Keratinocyte (primary cell): ENCODE data around the gene DPP10. TPM values are rescaled to one million over a fixed set of nuclear protein-coding genes. Genes with fewer than 3 reads are reported as not detected.

Experiments used
- DNase-seq: peaks from one replicate; pipeline ENCODE4 v3.0.0-alpha.2; 2011; ENCODE audit warnings: low read depth, missing footprints, low spot score
- FAIRE-seq: peaks from 2 replicates; lab custom pipeline; 2011; peaks lifted over from hg19 to GRCh38; lab: Jason Lieb, UNC
- H2AFZ ChIP-seq: 2 replicates; pipeline ENCODE4 v1.6.0; 2012; ENCODE audit warnings: low read length, control low read depth, inconsistent platforms; ENCODE audit not compliant: control insufficient read depth
- H3K27ac ChIP-seq: 2 replicates; pipeline ENCODE4 v1.5.1; 2011; ENCODE audit warnings: low read length; ENCODE audit not compliant: control insufficient read depth, insufficient read depth
- H3K27me3 ChIP-seq: 3 replicates; pipeline ENCODE4 v1.6.0; 2011; ENCODE audit warnings: low read length; ENCODE audit not compliant: control insufficient read depth, insufficient read depth; ENCODE audit errors: extremely low read depth
- H3K36me3 ChIP-seq, 2 experiments: 2 replicates in 1 of 2; 3 replicates in 1 of 2; pipeline ENCODE4 v1.5.1; 2011; ENCODE audit warnings: low read length in 2 of 2, mild to moderate bottlenecking in 1 of 2; ENCODE audit not compliant: control insufficient read depth in 2 of 2, insufficient read depth in 2 of 2; ENCODE audit errors: extremely low read depth in 1 of 2
- H3K4me1 ChIP-seq: 3 replicates; pipeline ENCODE4 v1.5.1; 2011; ENCODE audit warnings: low read length; ENCODE audit not compliant: control insufficient read depth, insufficient read depth; ENCODE audit errors: extremely low read depth
- H3K4me2 ChIP-seq: 3 replicates; pipeline ENCODE4 v1.6.0; 2011; ENCODE audit warnings: low read depth, low read length; ENCODE audit not compliant: control insufficient read depth, insufficient read depth; ENCODE audit errors: extremely low read depth
- H3K4me3 ChIP-seq, 3 experiments: fragments of 200-600 bp in 1 of 3; sonication (generic) in 1 of 3; 2 replicates in 2 of 3; 3 replicates in 1 of 3; pipeline ENCODE4 v1.5.1; 2011 to 2016; ENCODE audit warnings: low read length in 3 of 3, mild to moderate bottlenecking in 3 of 3, control low read depth in 2 of 3, inconsistent platforms in 1 of 3, low read depth in 1 of 3, mixed read lengths in 1 of 3, mixed run types in 1 of 3, moderate library complexity in 1 of 3; ENCODE audit not compliant: control insufficient read depth in 2 of 3, insufficient read depth in 2 of 3; ENCODE audit errors: extremely low read depth in 1 of 3
- H3K79me2 ChIP-seq: 2 replicates; pipeline ENCODE4 v1.6.0; 2012; ENCODE audit warnings: low read length; ENCODE audit not compliant: control insufficient read depth, insufficient read depth
- H3K9ac ChIP-seq: 3 replicates; pipeline ENCODE4 v1.6.0; 2011; ENCODE audit warnings: low read length; ENCODE audit not compliant: control insufficient read depth, insufficient read depth; ENCODE audit errors: extremely low read depth
- H3K9me1 ChIP-seq: 3 replicates; pipeline ENCODE4 v1.6.0; 2011; ENCODE audit warnings: low read length; ENCODE audit not compliant: control insufficient read depth, insufficient read depth; ENCODE audit errors: extremely low read depth
- H3K9me3 ChIP-seq: 2 replicates; pipeline ENCODE4 v1.5.1; 2012; ENCODE audit warnings: low read depth, low read length; ENCODE audit not compliant: control insufficient read depth
- H4K20me1 ChIP-seq: 3 replicates; pipeline ENCODE4 v1.6.0; 2011; ENCODE audit warnings: low read length; ENCODE audit not compliant: control insufficient read depth, insufficient read depth; ENCODE audit errors: extremely low read depth
- EZH2 ChIP-seq: IDR thresholded peaks from one replicate; pipeline ENCODE4 v1.6.1; 2012; ENCODE audit warnings: inconsistent platforms, mild to moderate bottlenecking, low read length, moderate library complexity
- dilution Hi-C: fragments of 300-500 bp; cut with MboI; formaldehyde crosslinking; loops from one replicate; pipeline ENCODE4 v1.7.0; 2020; ENCODE audit warnings: low sequenced_read_pairs; ENCODE audit not compliant: extremely low pct_ligation_motif_present
- polyA plus RNA-seq, 5 experiments: library from polyadenylated mRNA; depleted of rRNA in 3 of 5; stranded (reverse) in 3 of 5; stranded (forward) in 1 of 5; unstranded in 1 of 5; fragments of >200 nt; gene quantifications; 1 replicate in 1 of 5; 2 replicates in 3 of 5; 3 replicates in 1 of 5; pipeline versions ENCODE4 v1.2.1 to v1.2.3, GENCODE V29; 2011 to 2012; ENCODE audit warnings: missing spikeins in 2 of 5, low read depth in 1 of 5, low replicate concordance in 1 of 5
- TF ChIP-seq, protein P1 (sequence below), 3 experiments: IDR thresholded peaks in 1 of 3; conservative IDR thresholded peaks in 1 of 3; optimal IDR thresholded peaks in 1 of 3; 2 replicates in 2 of 3; 3 replicates in 1 of 3; pipeline versions ENCODE3 to v1.5.1; 2011; ENCODE audit warnings: low read length in 3 of 3, mild to moderate bottlenecking in 3 of 3, moderate library complexity in 2 of 3, control low read depth in 1 of 3, inconsistent platforms in 1 of 3; ENCODE audit not compliant: insufficient read depth in 2 of 3; ENCODE audit errors: extremely low read depth in 1 of 3

The DPP10 gene
- polyA plus RNA-seq, 1 donor (not counting 4 experiments of a cell fraction or from before 2014, with no cell fraction given), result not detected

DNA sequence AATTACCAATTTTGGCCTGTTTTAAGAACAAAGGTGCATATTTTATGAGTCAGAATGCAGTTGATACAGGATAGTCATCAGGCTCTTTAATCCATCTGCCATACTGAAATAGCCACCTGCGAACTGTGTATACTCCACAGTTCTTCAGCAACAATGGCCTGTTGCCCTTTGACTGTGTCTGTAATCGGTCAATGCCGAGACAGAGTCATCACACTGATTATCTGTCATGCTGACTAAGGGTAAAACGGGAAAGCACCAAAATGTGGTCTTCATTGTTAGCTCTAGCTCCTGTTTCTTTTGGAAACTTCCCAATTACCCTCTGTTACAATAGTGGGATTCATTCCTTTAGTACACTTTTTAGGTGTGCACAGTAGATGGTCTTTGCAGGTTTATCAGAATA is 871.7 kb downstream of the DPP10 start:
- FAIRE-seq (no peak), DNase-seq (no peak)
- no peak overlapping the region for H3K27ac ChIP-seq
- no peaks in the 10 kb centered on the region for H3K9me3 ChIP-seq
- no peak for TF ChIP-seq EZH2
- TF ChIP-seq, protein P1, sequence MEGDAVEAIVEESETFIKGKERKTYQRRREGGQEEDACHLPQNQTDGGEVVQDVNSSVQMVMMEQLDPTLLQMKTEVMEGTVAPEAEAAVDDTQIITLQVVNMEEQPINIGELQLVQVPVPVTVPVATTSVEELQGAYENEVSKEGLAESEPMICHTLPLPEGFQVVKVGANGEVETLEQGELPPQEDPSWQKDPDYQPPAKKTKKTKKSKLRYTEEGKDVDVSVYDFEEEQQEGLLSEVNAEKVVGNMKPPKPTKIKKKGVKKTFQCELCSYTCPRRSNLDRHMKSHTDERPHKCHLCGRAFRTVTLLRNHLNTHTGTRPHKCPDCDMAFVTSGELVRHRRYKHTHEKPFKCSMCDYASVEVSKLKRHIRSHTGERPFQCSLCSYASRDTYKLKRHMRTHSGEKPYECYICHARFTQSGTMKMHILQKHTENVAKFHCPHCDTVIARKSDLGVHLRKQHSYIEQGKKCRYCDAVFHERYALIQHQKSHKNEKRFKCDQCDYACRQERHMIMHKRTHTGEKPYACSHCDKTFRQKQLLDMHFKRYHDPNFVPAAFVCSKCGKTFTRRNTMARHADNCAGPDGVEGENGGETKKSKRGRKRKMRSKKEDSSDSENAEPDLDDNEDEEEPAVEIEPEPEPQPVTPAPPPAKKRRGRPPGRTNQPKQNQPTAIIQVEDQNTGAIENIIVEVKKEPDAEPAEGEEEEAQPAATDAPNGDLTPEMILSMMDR (optimal IDR thresholded peaks at IDR 0.05 in 1 of 3, IDR thresholded peaks at IDR 0.05 in 1 of 3, conservative IDR thresholded peaks at IDR 0.05 in 1 of 3; ENCODE audit: extremely low read depth in 1 of 3, insufficient read depth in 2 of 3, low read length in 3 of 3), result no peak
- no peaks in the 10 kb centered on the region for H3K27me3 ChIP-seq
- dilution Hi-C loops, result no loop called here
- H3K4me3 ChIP-seq, result no peak overlapping the region
- no peaks in the 10 kb centered on the region for H3K4me1 ChIP-seq
- H3K9me1 ChIP-seq, result no peaks in the 10 kb centered on the region
- no peaks in the 10 kb centered on the region for H3K36me3 ChIP-seq
- no peak overlapping the region for H3K9ac ChIP-seq
- H2AFZ ChIP-seq, result no peak overlapping the region
- no peak overlapping the region for H3K4me2 ChIP-seq
- H4K20me1 ChIP-seq, result no peaks in the 10 kb centered on the region
- no peaks in the 10 kb centered on the region for H3K79me2 ChIP-seq

DNA sequence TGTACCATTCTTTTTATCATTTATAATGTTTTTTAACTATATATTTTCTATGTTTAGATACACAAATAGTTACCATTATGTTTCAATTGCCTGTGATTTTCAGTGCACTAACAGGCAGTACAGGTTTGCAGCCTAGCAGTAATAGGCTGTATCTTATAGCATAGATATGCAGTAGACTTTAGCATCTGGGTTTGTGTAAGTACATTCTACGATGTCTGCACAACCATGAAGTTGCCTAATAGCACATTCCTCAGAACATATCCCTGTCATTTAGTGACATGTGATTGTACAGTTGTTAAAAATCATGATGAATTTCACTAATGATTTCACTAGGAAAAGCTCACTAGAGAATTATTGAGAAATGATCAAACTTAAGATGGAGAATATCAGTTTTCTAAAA is 884.6 kb downstream of the DPP10 start:
- Histone ChIP-seq H3K79me2 (no peaks in the 10 kb centered on the region), H3K9me3 (no peaks in the 10 kb centered on the region), H3K9ac (no peak overlapping the region), H3K4me2 (no peak overlapping the region), H3K27me3 (no peaks in the 10 kb centered on the region), H3K9me1 (no peaks in the 10 kb centered on the region), H3K4me3 (no peak overlapping the region), H2AFZ (no peak overlapping the region), H3K4me1 (no peaks in the 10 kb centered on the region), H3K36me3 (no peaks in the 10 kb centered on the region), H4K20me1 (no peaks in the 10 kb centered on the region), H3K27ac (no peak overlapping the region)
- DNase-seq (no peak), FAIRE-seq (no peak)
- TF ChIP-seq, protein P1 (optimal IDR thresholded peaks at IDR 0.05 in 1 of 3, IDR thresholded peaks at IDR 0.05 in 1 of 3, conservative IDR thresholded peaks at IDR 0.05 in 1 of 3; ENCODE audit: extremely low read depth in 1 of 3, insufficient read depth in 2 of 3, low read length in 3 of 3), result no peak
- no peak for TF ChIP-seq EZH2
- dilution Hi-C loops, result no loop called here
